ENCODE measurements around the gene PLXNA4.

PLXNA4 gene

GRCh38 chr7:132207782-132208181 is 368.5 kb downstream of the PLXNA4 start:
- WGBS = 96% methylated on average over 2 of the region's 2 CpGs
- no peak overlapping the region for H3K9ac ChIP-seq (ENCODE audit: low read depth, low read length)
- H3K4me1 ChIP-seq (ENCODE audit: insufficient read depth, low read length) = 0 out of 2 replicates have a peak, but pooled peaks cover 8% of the 10 kb centered on the region
- no peaks in the 10 kb centered on the region for H3K36me3 ChIP-seq (ENCODE audit: insufficient read depth, low read length)
- H3K27me3 ChIP-seq (ENCODE audit: insufficient read depth, low read length) = no peaks in the 10 kb centered on the region
- H3K9me3 ChIP-seq (ENCODE audit: insufficient read depth, low read depth, low read length) = no peaks in the 10 kb centered on the region
- H3K4me3 ChIP-seq (ENCODE audit: low read length) = no peak overlapping the region
- H3K27ac ChIP-seq (ENCODE audit: low read depth, low read length) = no peak overlapping the region

GRCh38 chr7:132207211-132207610 is 369.1 kb downstream of the PLXNA4 start:
- H3K27ac ChIP-seq (ENCODE audit: low read depth, low read length) = no peak overlapping the region
- no peaks in the 10 kb centered on the region for H3K36me3 ChIP-seq (ENCODE audit: insufficient read depth, low read length)
- H3K9me3 ChIP-seq (ENCODE audit: insufficient read depth, low read depth, low read length) = no peaks in the 10 kb centered on the region
- WGBS = 88% methylated on average over 9 of the region's 9 CpGs
- no peak overlapping the region for H3K4me3 ChIP-seq (ENCODE audit: low read length)
- no peak overlapping the region for H3K9ac ChIP-seq (ENCODE audit: low read depth, low read length)
- no peaks in the 10 kb centered on the region for H3K27me3 ChIP-seq (ENCODE audit: insufficient read depth, low read length)
- H3K4me1 ChIP-seq (ENCODE audit: insufficient read depth, low read length) = 0 out of 2 replicates have a peak, but pooled peaks cover 9% of the 10 kb centered on the region

DNA sequence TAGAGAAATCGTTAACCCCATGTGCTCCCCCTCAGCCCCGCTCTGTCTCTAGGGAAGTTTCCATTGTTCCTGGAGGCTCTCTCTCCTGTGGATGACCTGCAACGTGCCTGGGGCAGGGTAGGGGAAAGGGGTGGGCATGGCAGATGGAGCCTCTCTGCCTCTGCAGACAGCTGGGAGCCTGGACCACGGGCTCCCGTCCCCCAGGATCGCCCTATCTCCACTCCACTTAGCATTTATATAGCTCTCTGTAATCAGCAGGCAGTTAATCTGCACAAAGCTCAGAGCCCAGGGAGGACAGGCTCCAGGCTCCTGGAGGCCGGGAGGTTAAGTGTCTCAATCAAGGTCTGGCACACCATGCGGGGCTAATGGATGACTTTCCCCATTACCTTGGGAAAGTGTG is 369.7 kb downstream of the PLXNA4 start:
- Histone ChIP-seq H3K4me1 (ENCODE audit: insufficient read depth, low read length) (0 out of 2 replicates have a peak, but pooled peaks cover 9% of the 10 kb centered on the region), H3K27me3 (ENCODE audit: insufficient read depth, low read length) (no peaks in the 10 kb centered on the region), H3K36me3 (ENCODE audit: insufficient read depth, low read length) (no peaks in the 10 kb centered on the region), H3K27ac (ENCODE audit: low read depth, low read length) (no peak overlapping the region), H3K9me3 (ENCODE audit: insufficient read depth, low read depth, low read length) (no peaks in the 10 kb centered on the region), H3K4me3 (ENCODE audit: low read length) (no peak overlapping the region), H3K9ac (ENCODE audit: low read depth, low read length) (no peak overlapping the region)
- WGBS = 60% methylated on average over 7 of the region's 8 CpGs

GRCh38 chr7:132205509-132205908 is 370.8 kb downstream of the PLXNA4 start:
- Histone ChIP-seq H3K4me1 (ENCODE audit: insufficient read depth, low read length) (0 out of 2 replicates have a peak, but pooled peaks cover 9% of the 10 kb centered on the region), H3K27ac (ENCODE audit: low read depth, low read length) (no peak overlapping the region), H3K27me3 (ENCODE audit: insufficient read depth, low read length) (no peaks in the 10 kb centered on the region)

DNA sequence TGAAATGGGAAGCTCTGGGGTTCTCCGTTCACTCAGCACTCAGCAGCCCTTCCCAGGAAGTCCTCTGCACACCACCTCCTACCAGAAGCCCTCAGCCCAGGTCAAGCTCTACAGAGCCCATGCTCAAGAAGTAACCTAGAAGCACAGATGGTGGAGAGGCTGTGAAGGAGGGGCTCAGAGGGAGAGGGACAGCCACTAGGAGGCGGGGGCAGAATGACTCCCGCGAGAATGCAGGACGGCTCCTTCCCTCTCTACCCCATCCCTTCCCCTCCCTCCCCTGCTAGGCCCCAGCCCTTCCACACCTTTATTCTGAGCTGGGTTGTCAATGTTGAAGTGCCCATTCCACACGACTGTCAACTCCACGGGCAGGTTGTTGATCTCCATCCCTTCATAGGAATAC is 373.2 kb downstream of the PLXNA4 start:
- H3K27ac ChIP-seq (ENCODE audit: low read depth, low read length) = no peak overlapping the region
- H3K9me3 ChIP-seq (ENCODE audit: insufficient read depth, low read depth, low read length) = no peaks in the 10 kb centered on the region
- H3K36me3 ChIP-seq (ENCODE audit: insufficient read depth, low read length) = no peaks in the 10 kb centered on the region
- H3K9ac ChIP-seq (ENCODE audit: low read depth, low read length) = no peak overlapping the region
- WGBS = 73% methylated on average over 6 of the region's 7 CpGs
- 0 out of 2 replicates have a peak, but pooled peaks cover 9% of the 10 kb centered on the region for H3K4me1 ChIP-seq (ENCODE audit: insufficient read depth, low read length)
- H3K4me3 ChIP-seq (ENCODE audit: low read length) = no peak overlapping the region
- no peaks in the 10 kb centered on the region for H3K27me3 ChIP-seq (ENCODE audit: insufficient read depth, low read length)

More at GRCh38 chr7:132205509-132205908, 370.8 kb downstream of the PLXNA4 start:
- Histone ChIP-seq H3K4me3 (ENCODE audit: low read length) (no peak overlapping the region), H3K9ac (ENCODE audit: low read depth, low read length) (no peak overlapping the region), H3K36me3 (ENCODE audit: insufficient read depth, low read length) (no peaks in the 10 kb centered on the region), H3K9me3 (ENCODE audit: insufficient read depth, low read depth, low read length) (no peaks in the 10 kb centered on the region)

DNA sequence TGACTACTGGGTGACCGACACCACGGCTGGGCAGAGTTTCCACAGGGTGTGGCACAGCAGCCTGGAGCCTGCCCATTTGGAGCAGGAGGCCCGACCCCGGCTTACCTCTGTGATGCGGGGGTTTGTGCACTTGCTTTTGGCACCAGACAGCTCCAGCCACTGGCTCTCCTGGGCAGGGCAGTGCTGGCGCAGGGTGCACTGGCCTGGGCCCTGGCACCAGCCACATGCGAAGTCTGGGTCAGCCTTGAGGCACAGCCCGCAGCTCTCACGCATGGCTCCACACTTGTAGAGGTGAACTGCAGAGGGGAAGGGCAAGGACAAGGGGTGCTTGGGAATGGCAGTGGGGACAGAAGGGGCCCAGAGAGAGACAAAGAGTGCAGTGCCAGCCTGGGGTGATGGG is 373.7 kb downstream of the PLXNA4 start:
- Histone ChIP-seq H3K27ac (ENCODE audit: low read depth, low read length) (no peak overlapping the region), H3K27me3 (ENCODE audit: insufficient read depth, low read length) (no peaks in the 10 kb centered on the region), H3K36me3 (ENCODE audit: insufficient read depth, low read length) (no peaks in the 10 kb centered on the region), H3K9ac (ENCODE audit: low read depth, low read length) (no peak overlapping the region), H3K9me3 (ENCODE audit: insufficient read depth, low read depth, low read length) (no peaks in the 10 kb centered on the region), H3K4me3 (ENCODE audit: low read length) (no peak overlapping the region), H3K4me1 (ENCODE audit: insufficient read depth, low read length) (0 out of 2 replicates have a peak, but pooled peaks cover 9% of the 10 kb centered on the region)
- WGBS = 96% methylated on average over 9 of the region's 9 CpGs

GRCh38 chr7:132200141-132200540 is 376.1 kb downstream of the PLXNA4 start:
- no peak overlapping the region for H3K27ac ChIP-seq (ENCODE audit: low read depth, low read length)
- 0 out of 2 replicates have a peak, but pooled peaks cover 3% of the 10 kb centered on the region for H3K4me1 ChIP-seq (ENCODE audit: insufficient read depth, low read length)
- 94% methylated on average over 4 of the region's 4 CpGs for WGBS
- H3K36me3 ChIP-seq (ENCODE audit: insufficient read depth, low read length) = no peaks in the 10 kb centered on the region
- H3K27me3 ChIP-seq (ENCODE audit: insufficient read depth, low read length) = no peaks in the 10 kb centered on the region
- H3K9me3 ChIP-seq (ENCODE audit: insufficient read depth, low read depth, low read length) = no peaks in the 10 kb centered on the region
- no peak overlapping the region for H3K9ac ChIP-seq (ENCODE audit: low read depth, low read length)
- H3K4me3 ChIP-seq (ENCODE audit: low read length) = no peak overlapping the region

DNA sequence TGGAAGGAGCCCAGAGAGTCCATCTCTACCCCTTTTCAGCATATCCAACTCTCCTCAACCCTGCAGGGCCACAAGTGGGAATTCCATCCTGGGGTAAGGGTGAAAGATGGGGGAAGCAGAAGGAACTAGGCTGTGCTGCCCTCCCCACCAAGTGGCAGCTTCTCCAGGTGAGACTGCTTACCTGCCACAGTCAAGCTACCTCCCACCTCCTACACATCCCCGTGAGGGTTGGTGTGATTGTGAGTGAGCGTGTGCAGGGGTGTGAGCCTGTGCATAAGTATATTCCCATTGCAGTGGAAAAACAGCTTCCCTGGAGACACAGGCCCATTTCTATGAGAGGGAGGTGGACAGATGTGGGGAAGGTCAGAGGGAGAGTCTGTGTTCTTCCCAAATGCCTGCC is 376.6 kb downstream of the PLXNA4 start:
- no peaks in the 10 kb centered on the region for H3K27me3 ChIP-seq (ENCODE audit: insufficient read depth, low read length)
- H3K9me3 ChIP-seq (ENCODE audit: insufficient read depth, low read depth, low read length) = no peaks in the 10 kb centered on the region
- H3K27ac ChIP-seq (ENCODE audit: low read depth, low read length) = no peak overlapping the region
- 100% methylated on average over 1 of the region's 2 CpGs for WGBS
- 0 out of 2 replicates have a peak, but pooled peaks cover 3% of the 10 kb centered on the region for H3K4me1 ChIP-seq (ENCODE audit: insufficient read depth, low read length)
- H3K9ac ChIP-seq (ENCODE audit: low read depth, low read length) = no peak overlapping the region
- no peaks in the 10 kb centered on the region for H3K36me3 ChIP-seq (ENCODE audit: insufficient read depth, low read length)
- H3K4me3 ChIP-seq (ENCODE audit: low read length) = no peak overlapping the region

- H3K9me3 ChIP-seq (ENCODE audit: insufficient read depth, low read depth, low read length) = no peaks in the 10 kb centered on the region
- no peak overlapping the region for H3K9ac ChIP-seq (ENCODE audit: low read depth, low read length)
- H3K36me3 ChIP-seq (ENCODE audit: insufficient read depth, low read length) = no peaks in the 10 kb centered on the region
- WGBS = 95% methylated on average over 2 of the region's 2 CpGs
- no peak overlapping the region for H3K27ac ChIP-seq (ENCODE audit: low read depth, low read length)
- H3K4me1 ChIP-seq (ENCODE audit: insufficient read depth, low read length) = 0 out of 2 replicates have a peak, but pooled peaks cover 1% of the 10 kb centered on the region
- no peaks in the 10 kb centered on the region for H3K27me3 ChIP-seq (ENCODE audit: insufficient read depth, low read length)
- H3K4me3 ChIP-seq (ENCODE audit: low read length) = no peak overlapping the region
These were observed 378.5 kb downstream of the PLXNA4 start for GRCh38 chr7:132197772-132198171.

GRCh38 chr7:132193898-132194297 is 382.4 kb downstream of the PLXNA4 start:
- Histone ChIP-seq H3K4me3 (ENCODE audit: low read length) (no peak overlapping the region), H3K9me3 (ENCODE audit: insufficient read depth, low read depth, low read length) (no peaks in the 10 kb centered on the region), H3K9ac (ENCODE audit: low read depth, low read length) (no peak overlapping the region), H3K4me1 (ENCODE audit: insufficient read depth, low read length) (peaks cover 15% of the 10 kb centered on the region), H3K27me3 (ENCODE audit: insufficient read depth, low read length) (no peaks in the 10 kb centered on the region), H3K36me3 (ENCODE audit: insufficient read depth, low read length) (no peaks in the 10 kb centered on the region), H3K27ac (ENCODE audit: low read depth, low read length) (no peak overlapping the region)
- 87% methylated on average over 5 of the region's 5 CpGs for WGBS

GRCh38 chr7:132192809-132193208 is 383.5 kb downstream of the PLXNA4 start:
- no peak overlapping the region for H3K27ac ChIP-seq (ENCODE audit: low read depth, low read length)
- no peak overlapping the region for H3K9ac ChIP-seq (ENCODE audit: low read depth, low read length)
- peaks cover 21% of the 10 kb centered on the region for H3K4me1 ChIP-seq (ENCODE audit: insufficient read depth, low read length)
- H3K9me3 ChIP-seq (ENCODE audit: insufficient read depth, low read depth, low read length) = no peaks in the 10 kb centered on the region
- H3K4me3 ChIP-seq (ENCODE audit: low read length) = no peak overlapping the region
- H3K36me3 ChIP-seq (ENCODE audit: insufficient read depth, low read length) = no peaks in the 10 kb centered on the region
- no peaks in the 10 kb centered on the region for H3K27me3 ChIP-seq (ENCODE audit: insufficient read depth, low read length)

GRCh38 chr7:132191418-132191817 is 384.9 kb downstream of the PLXNA4 start:
- H3K36me3 ChIP-seq (ENCODE audit: insufficient read depth, low read length) = no peaks in the 10 kb centered on the region
- peaks cover 28% of the 10 kb centered on the region for H3K4me1 ChIP-seq (ENCODE audit: insufficient read depth, low read length)
- H3K27me3 ChIP-seq (ENCODE audit: insufficient read depth, low read length) = no peaks in the 10 kb centered on the region
- H3K9ac ChIP-seq (ENCODE audit: low read depth, low read length) = no peak overlapping the region
- H3K4me3 ChIP-seq (ENCODE audit: low read length) = no peak overlapping the region
- peaks cover 11% of the 10 kb centered on the region; the same call in 1 of the 2 replicates for H3K9me3 ChIP-seq (ENCODE audit: insufficient read depth, low read depth, low read length)
- WGBS = 89% methylated on average over 3 of the region's 3 CpGs
- H3K27ac ChIP-seq (ENCODE audit: low read depth, low read length) = no peak overlapping the region

Measured in HUES64 (cell line).